GM10266 (cell line): ENCODE measurements around the gene EPB41L2.

Experiments used
- DNase-seq: peaks from one replicate; pipeline ENCODE4 v3.0.0; 2012; ENCODE audit errors: extremely low spot score
- TF ChIP-seq, protein P1 (sequence below): IDR thresholded peaks from 2 replicates; pipeline ENCODE4 v1.5.1; 2012; ENCODE audit warnings: mild to moderate bottlenecking, low read depth; ENCODE audit not compliant: control insufficient read depth, insufficient read depth; ENCODE audit errors: missing control alignments

The EPB41L2 gene

DNA sequence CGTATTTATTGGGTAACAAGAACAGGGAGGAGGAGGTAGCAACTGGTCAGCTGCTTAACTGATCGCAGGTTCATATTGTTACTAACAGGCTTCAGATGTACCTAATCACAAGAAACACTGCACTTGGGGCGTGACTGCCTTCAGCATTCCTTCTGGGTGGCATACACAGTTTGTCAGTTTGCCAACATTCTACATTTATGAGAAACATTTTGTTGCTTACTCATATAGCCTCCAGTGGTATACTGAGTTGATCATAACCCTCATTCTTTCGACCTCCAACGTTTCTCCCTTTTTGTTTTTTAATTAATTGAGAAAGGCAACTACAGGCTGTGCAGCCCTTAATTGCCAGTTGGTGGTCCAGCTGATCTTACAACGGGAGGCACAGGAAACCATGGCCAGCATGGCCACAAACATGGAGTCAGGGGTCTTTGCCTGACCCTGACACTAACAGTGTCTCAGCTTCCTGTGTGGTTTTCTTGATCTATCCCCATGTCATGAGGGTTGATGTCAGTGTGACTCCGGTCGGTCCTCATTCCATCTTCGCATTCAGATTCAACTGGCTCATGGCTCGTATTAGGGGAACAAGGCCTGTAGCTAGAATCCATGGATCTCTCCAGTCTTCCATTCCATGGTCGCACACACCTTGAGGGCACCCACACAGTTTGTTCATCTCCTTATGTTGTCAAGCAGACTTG is 9.4 kb downstream of the EPB41L2 start:
- DNase-seq, result no peak

DNA sequence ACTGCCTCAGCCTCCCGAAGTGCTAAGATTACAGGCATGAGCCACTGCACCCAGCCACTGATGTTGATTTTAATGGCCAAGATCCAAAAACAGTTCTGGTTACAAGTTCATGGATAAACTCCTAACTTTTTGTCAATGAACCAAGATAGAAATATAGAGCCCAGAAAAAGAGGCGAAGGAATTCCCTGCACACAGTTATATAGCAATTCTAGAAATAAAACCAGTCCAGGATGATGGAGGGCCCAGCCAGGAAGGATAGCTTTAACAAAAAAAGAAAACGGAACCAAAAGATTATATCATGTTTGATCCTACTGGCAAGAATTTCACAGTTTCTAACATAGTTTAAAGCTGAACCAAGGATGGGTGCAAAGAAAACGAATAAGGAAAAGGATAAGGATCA is 10.9 kb downstream of the EPB41L2 start:
- DNase-seq, result no peak
- TF ChIP-seq, protein P1, sequence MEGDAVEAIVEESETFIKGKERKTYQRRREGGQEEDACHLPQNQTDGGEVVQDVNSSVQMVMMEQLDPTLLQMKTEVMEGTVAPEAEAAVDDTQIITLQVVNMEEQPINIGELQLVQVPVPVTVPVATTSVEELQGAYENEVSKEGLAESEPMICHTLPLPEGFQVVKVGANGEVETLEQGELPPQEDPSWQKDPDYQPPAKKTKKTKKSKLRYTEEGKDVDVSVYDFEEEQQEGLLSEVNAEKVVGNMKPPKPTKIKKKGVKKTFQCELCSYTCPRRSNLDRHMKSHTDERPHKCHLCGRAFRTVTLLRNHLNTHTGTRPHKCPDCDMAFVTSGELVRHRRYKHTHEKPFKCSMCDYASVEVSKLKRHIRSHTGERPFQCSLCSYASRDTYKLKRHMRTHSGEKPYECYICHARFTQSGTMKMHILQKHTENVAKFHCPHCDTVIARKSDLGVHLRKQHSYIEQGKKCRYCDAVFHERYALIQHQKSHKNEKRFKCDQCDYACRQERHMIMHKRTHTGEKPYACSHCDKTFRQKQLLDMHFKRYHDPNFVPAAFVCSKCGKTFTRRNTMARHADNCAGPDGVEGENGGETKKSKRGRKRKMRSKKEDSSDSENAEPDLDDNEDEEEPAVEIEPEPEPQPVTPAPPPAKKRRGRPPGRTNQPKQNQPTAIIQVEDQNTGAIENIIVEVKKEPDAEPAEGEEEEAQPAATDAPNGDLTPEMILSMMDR, result no peak

More for the DNA sequence above, 9.4 kb downstream of the EPB41L2 start:
- TF ChIP-seq, protein P1, result no peak

DNA sequence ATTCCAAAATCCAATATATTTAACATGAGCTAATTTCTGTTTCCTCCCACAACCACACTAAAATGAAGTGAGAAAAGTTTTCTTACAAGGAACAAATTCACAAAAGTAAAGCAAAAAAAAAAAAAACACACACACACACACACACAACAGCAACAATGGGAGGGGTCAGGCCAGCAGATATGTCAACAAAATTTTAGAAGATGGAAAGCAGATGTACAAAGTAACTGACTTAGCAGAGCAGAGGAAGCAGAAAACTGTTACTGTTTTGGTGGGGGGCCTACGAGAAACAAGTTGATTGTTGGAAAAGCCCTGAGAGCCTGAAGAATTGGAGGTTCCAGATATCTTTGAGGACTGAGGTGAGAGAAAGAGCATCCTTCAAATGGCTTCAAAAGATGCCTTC is 11.7 kb downstream of the EPB41L2 start:
- no peak for DNase-seq
- TF ChIP-seq, protein P1, result no peak

DNA sequence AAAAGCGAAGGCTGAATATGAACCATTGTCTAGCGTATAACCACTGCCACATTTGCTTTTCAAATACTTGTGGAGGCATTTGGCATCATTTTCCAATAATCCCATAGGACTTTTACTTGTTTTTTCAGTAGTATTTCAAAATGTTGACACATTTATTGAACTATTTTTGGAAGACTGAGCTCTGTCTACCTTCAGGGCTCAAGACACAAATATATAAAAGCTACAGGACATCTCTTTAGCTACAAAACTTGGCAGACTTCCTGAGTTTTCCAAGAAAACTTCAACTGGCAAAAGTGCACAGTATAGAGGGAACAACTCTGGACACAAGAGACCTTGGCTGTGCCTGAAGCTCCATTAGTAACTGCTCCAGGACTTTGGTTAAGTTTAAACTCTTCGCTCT is 13.4 kb downstream of the EPB41L2 start:
- DNase-seq, result no peak
- TF ChIP-seq, protein P1, result no peak

DNA sequence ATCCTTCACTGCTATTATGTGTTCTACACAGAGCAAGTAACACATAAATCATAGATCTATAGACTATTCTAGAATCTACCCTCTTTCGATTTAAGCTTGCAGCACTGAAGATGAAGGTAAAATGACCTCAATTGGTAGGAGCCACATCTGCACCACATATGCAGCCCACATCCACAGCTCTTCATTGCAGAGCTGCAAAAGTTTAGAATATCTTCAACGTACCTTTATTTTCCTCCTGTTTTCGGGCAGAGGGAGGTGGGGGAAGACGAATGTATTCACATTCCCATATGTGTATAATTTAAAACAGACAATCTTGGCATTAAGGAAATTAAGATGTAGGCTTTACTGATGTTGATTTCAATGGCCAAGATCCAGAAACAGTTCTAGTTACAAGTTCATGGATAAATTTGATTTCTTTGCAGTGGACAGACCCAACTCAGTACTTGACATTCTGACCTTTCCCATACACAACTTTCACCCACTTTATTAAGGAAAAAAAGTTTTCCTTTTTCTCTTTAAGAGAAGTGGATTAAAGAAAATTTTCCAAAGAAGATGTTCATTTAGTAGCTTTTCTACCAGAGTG is 14.0 kb downstream of the EPB41L2 start:
- TF ChIP-seq, protein P1, result no peak
- no peak for DNase-seq

DNA sequence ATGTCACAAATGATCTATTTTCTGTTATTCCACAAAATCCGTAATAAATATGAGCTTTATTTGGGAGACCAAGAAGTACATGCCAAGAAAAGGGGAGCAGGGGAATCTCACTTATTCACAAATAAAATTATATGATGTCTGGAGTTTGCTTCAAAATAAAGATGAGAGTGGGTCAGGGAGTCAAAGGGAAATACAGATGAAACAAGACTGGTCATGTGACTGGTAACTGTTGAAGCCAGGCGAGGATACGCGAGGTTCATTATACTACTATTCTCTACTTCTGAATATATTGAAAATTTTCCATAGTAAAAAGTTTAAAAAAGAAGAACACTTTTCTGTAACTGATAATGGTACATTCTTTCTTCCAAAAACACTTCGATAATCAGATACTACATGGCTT is 14.6 kb downstream of the EPB41L2 start:
- TF ChIP-seq, protein P1, result no peak
- DNase-seq, result no peak

DNA sequence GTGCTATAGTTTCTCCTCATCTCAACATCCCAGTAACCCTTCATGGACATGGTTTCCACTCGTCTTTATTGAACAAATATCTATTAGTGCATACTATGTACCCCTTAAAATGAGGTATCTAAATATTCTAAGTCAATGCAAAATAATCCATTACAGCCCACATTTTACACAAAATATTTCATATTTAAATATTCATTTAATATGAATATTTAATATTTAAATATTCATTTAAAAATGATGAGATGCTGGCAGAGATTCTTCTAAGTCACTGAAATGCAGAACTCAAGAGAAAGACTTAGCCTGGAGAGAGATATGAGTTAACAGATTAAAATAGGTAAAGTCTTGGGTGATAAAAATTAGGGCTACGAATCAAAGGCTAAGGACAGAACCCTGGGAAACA is 17.9 kb downstream of the EPB41L2 start:
- no peak for DNase-seq
- TF ChIP-seq, protein P1, result no peak
